Stimulated activated CD4-positive, alpha-beta T cell treated with anti-CD3 and anti-CD28 coated beads, Interleukin-15, amount 100 ng/mL, for 1 hour (primary cell): ENCODE results near the gene PUM2.
"Not testable (repeated sequence)": the region's sequence is repeated elsewhere in the genome, so short reads cannot be mapped to it uniquely, and the experiment has no call there.

Experiments
- DNase-seq, 2 donors: peaks; one replicate each; pipeline ENCODE4 v3.0.0-alpha.2; 2020; ENCODE audit warnings: low read depth in 1 of 2, low spot score in 1 of 2

Gene PUM2

GRCh38 chr2:20240291-20240690, 110.4 kb downstream of the PUM2 start:
- DNase-seq: not testable (repeated sequence)

GRCh38 chr2:20236496-20236895, 114.1 kb downstream of the PUM2 start:
- no peak for DNase-seq

- DNase-seq: no peak
Measured at GRCh38 chr2:20235655-20236305, 114.9 kb downstream of the PUM2 start.

- not testable (repeated sequence) for DNase-seq
Measured at GRCh38 chr2:20234597-20234996, 116.0 kb downstream of the PUM2 start.

- no peak for DNase-seq
Measured at GRCh38 chr2:20232837-20233207, 117.8 kb downstream of the PUM2 start.

- DNase-seq: no peak
Measured at GRCh38 chr2:20231598-20232026, 119.0 kb downstream of the PUM2 start.

GRCh38 chr2:20231159-20231558, 119.5 kb downstream of the PUM2 start:
- no peak for DNase-seq

GRCh38 chr2:20230114-20230425, 120.6 kb downstream of the PUM2 start:
- DNase-seq: no peak

- no peak for DNase-seq
Measured at GRCh38 chr2:20229322-20230113, 121.1 kb downstream of the PUM2 start.

- DNase-seq: no peak
Measured at GRCh38 chr2:20227894-20228505, 122.6 kb downstream of the PUM2 start.

GRCh38 chr2:20226152-20226545, 124.5 kb downstream of the PUM2 start:
- DNase-seq: no peak

- no peak for DNase-seq
Measured at GRCh38 chr2:20225294-20226151, 125.1 kb downstream of the PUM2 start.

- no peak for DNase-seq
Measured at GRCh38 chr2:20224716-20225293, 125.8 kb downstream of the PUM2 start, which contains the start of gene SDC1. SDC1 (minus strand) TSS chr2:20225130; CDS start chr2:20224867, 263 bp downstream.

- DNase-seq: no peak
Measured at GRCh38 chr2:20224164-20224715, 126.4 kb downstream of the PUM2 start.

GRCh38 chr2:20223407-20224163, 127.1 kb downstream of the PUM2 start:
- no peak for DNase-seq

- no peak for DNase-seq
Measured at GRCh38 chr2:20222769-20223406, 127.8 kb downstream of the PUM2 start.

- DNase-seq: no peak
Measured at GRCh38 chr2:20222014-20222768, 128.5 kb downstream of the PUM2 start.

GRCh38 chr2:20221555-20221973, 129.1 kb downstream of the PUM2 start:
- no peak for DNase-seq
